HepG2 (cell line): ENCODE measurements around the gene PFKL. TPM values are rescaled to one million over a fixed set of nuclear protein-coding genes. Genes with fewer than 3 reads are reported as not detected.
A peak's percentile ranks its signal among the peaks of the same experiment; 100 is the strongest.

Source experiments
- AGO2 ChIP-seq: fragments of 200-400 bp; formaldehyde crosslinking; optimal IDR thresholded peaks from 2 replicates; pipeline ENCODE3; 2017; ENCODE audit warnings: mild to moderate bottlenecking, low read depth, low read length, moderate library complexity
- FOXA3 ChIP-seq: IDR thresholded peaks from 2 replicates; pipeline ENCODE4 v1.6.1; 2016; ENCODE audit warnings: missing genetic modification reagents, missing compliant biosample characterization
- GABPA ChIP-seq, 2 experiments: IDR thresholded peaks; 2 replicates each; pipeline ENCODE4 v1.6.1; 2011 to 2016; ENCODE audit warnings: low read depth in 2 of 2, low read length in 1 of 2, missing biosample characterization in 1 of 2, missing genetic modification characterization in 1 of 2
- HES4 ChIP-seq: sonication (generic); formaldehyde crosslinking; IDR thresholded peaks from 2 replicates; pipeline ENCODE4 v1.9.0; 2021; ENCODE audit warnings: mild to moderate bottlenecking, missing genetic modification reagents, borderline replicate concordance
- MTA1 ChIP-seq: sonication (generic); formaldehyde crosslinking; IDR thresholded peaks from 2 replicates; pipeline ENCODE4 v1.4.0; 2020; ENCODE audit warnings: missing genetic modification reagents, mild to moderate bottlenecking, borderline replicate concordance
- PHB2 ChIP-seq: fragments of 450-650 bp; IDR thresholded peaks from 2 replicates; pipeline ENCODE4 v1.6.1; 2018; ENCODE audit not compliant: partially characterized antibody
- POLR2G ChIP-seq: fragments of 200-400 bp; formaldehyde crosslinking; IDR thresholded peaks from 2 replicates; pipeline ENCODE4 v1.6.1; 2018; ENCODE audit warnings: mild to moderate bottlenecking, low read depth, low read length, moderate library complexity
- RARA ChIP-seq: IDR thresholded peaks from 2 replicates; pipeline ENCODE4 v1.6.1; 2016; ENCODE audit warnings: missing genetic modification reagents, missing compliant biosample characterization
- ZNF124 ChIP-seq: sonication (generic); formaldehyde crosslinking; IDR thresholded peaks from 2 replicates; pipeline ENCODE4 v1.4.0; 2020; ENCODE audit warnings: missing genetic modification reagents
- ZNF317 ChIP-seq: sonication (generic); formaldehyde crosslinking; IDR thresholded peaks from 2 replicates; pipeline ENCODE4 v1.5.0; 2020; ENCODE audit warnings: mild to moderate bottlenecking, missing genetic modification reagents
- ZNF432 ChIP-seq: sonication (generic); formaldehyde crosslinking; IDR thresholded peaks from 2 replicates; pipeline ENCODE4 v1.5.0; 2020; ENCODE audit warnings: missing genetic modification reagents, mild to moderate bottlenecking, borderline replicate concordance
- ZNF678 ChIP-seq: sonication (generic); formaldehyde crosslinking; IDR thresholded peaks from 2 replicates; pipeline ENCODE4 v1.4.0; 2020; ENCODE audit warnings: mild to moderate bottlenecking, missing genetic modification reagents
- polyA plus RNA-seq, 8 experiments: library from polyadenylated mRNA; depleted of rRNA in 3 of 8; stranded (reverse) in 7 of 8; unstranded in 1 of 8; fragments of >200 nt; fragmentation: Illumina TruSeq in 4 of 8; extraction: Trizol in 4 of 8; gene quantifications; 2 replicates each; pipeline versions ENCODE4 v1.2.1 to v1.2.3, GENCODE V29; 2011 to 2016; ENCODE audit warnings: low read depth in 4 of 8, missing spikeins in 1 of 8, mixed read lengths in 1 of 8; ENCODE audit not compliant: insufficient read depth in 1 of 8
- total RNA-seq, 5 experiments: library from RNA; depleted of rRNA; stranded (reverse); fragments of >200 nt; fragmentation: Illumina TruSeq; extraction: Trizol; gene quantifications; 2 replicates each; pipeline ENCODE4 v1.2.3, GENCODE V29; 2016; ENCODE audit warnings: low read depth in 1 of 5
- TF ChIP-seq, protein P1 (sequence below): sonication (generic); formaldehyde crosslinking; IDR thresholded peaks from 2 replicates; pipeline ENCODE4 v1.4.0; 2020; ENCODE audit warnings: missing genetic modification reagents, borderline replicate concordance
- TF ChIP-seq, protein P2 (sequence below): sonication (generic); formaldehyde crosslinking; IDR thresholded peaks from 2 replicates; pipeline ENCODE4 v1.8.1; 2023; ENCODE audit warnings: mild to moderate bottlenecking, missing genetic modification reagents
- TF ChIP-seq, protein P3 (sequence below): sonication (generic); formaldehyde crosslinking; IDR thresholded peaks from 2 replicates; pipeline ENCODE4 v1.4.0; 2020; ENCODE audit warnings: mild to moderate bottlenecking, missing genetic modification reagents, borderline replicate concordance
- TF ChIP-seq, protein P4 (sequence below): sonication (generic); formaldehyde crosslinking; conservative IDR thresholded peaks from 2 replicates; pipeline ENCODE4 v1.4.0; 2020; ENCODE audit warnings: missing genetic modification reagents

Gene PFKL
- total and polyA plus RNA-seq, 2 of the 13 experiments (the other 11 are each of a cell fraction or from before 2014, with no cell fraction given), result 92.8 to 106 TPM

DNA sequence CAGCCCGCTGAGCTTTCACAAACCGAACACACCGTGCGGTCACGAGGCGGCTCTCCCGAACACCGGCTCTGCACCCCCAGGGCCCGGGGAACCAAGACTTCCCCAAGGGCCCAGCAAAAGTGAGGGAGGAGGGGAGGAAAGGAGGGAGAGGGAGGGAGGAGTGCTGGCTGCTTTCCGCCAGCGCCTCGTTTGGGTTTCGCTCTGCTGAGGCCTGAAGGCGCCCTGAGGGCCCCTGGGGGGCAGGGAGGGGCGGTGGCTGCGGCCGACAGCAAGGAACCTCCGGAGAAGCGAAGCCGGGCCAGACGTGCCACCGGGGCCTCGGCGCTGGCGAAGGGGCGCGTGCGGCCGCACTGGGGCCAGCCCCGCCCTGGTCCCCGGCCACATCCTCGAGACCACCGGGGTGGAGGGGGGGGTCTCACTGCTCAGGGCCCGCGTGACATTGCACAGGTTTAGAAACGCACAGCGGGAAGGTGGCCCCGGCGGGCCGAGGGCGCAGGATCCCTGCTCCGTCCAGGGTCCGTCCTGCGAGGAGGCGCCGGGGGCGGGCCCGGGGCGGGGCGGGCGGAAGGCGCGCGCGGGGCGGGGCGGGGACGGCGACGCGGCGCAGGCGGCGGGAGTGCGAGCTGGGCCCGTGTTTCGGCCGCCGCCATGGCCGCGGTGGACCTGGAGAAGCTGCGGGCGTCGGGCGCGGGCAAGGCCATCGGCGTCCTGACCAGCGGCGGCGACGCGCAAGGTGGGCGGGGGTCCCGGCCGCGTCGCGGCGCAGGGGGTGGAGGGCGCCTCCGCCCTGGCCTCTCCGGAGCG lies at the start of gene PFKL (continued):
- TF ChIP-seq ZNF432 (CRISPR knock-in tag) (no peak), ZNF317 (CRISPR knock-in tag) (no peak), MTA1 (CRISPR knock-in tag) (0 out of 2 replicates have a peak, but pooled peaks have one; percentile 40), ZNF124 (CRISPR knock-in tag) (0 out of 2 replicates have a peak, but pooled peaks have one; percentile 14), GABPA (IDR thresholded peaks at IDR 0.05; ENCODE audit: low read depth, low read length) (no peak), GABPA (CRISPR knock-in tag; IDR thresholded peaks at IDR 0.05; ENCODE audit: low read depth) (no peak), HES4 (CRISPR knock-in tag) (0 out of 2 replicates have a peak, but pooled peaks have one; percentile 52), POLR2G (no peak; the same call in 1 of the 2 replicates), PHB2 (no peak), ZNF678 (CRISPR knock-in tag) (no peak), AGO2 (peak; percentile 58), FOXA3 (CRISPR knock-in tag) (peak; percentile 15; the same call in 1 of the 2 replicates), RARA (CRISPR knock-in tag) (no peak)
- TF ChIP-seq, protein P1, sequence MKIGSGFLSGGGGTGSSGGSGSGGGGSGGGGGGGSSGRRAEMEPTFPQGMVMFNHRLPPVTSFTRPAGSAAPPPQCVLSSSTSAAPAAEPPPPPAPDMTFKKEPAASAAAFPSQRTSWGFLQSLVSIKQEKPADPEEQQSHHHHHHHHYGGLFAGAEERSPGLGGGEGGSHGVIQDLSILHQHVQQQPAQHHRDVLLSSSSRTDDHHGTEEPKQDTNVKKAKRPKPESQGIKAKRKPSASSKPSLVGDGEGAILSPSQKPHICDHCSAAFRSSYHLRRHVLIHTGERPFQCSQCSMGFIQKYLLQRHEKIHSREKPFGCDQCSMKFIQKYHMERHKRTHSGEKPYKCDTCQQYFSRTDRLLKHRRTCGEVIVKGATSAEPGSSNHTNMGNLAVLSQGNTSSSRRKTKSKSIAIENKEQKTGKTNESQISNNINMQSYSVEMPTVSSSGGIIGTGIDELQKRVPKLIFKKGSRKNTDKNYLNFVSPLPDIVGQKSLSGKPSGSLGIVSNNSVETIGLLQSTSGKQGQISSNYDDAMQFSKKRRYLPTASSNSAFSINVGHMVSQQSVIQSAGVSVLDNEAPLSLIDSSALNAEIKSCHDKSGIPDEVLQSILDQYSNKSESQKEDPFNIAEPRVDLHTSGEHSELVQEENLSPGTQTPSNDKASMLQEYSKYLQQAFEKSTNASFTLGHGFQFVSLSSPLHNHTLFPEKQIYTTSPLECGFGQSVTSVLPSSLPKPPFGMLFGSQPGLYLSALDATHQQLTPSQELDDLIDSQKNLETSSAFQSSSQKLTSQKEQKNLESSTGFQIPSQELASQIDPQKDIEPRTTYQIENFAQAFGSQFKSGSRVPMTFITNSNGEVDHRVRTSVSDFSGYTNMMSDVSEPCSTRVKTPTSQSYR, result peak; percentile 32; the same call in 1 of the 2 replicates
- TF ChIP-seq, protein P2, sequence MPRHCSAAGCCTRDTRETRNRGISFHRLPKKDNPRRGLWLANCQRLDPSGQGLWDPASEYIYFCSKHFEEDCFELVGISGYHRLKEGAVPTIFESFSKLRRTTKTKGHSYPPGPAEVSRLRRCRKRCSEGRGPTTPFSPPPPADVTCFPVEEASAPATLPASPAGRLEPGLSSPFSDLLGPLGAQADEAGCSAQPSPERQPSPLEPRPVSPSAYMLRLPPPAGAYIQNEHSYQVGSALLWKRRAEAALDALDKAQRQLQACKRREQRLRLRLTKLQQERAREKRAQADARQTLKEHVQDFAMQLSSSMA (CRISPR knock-in tag), result no peak
- TF ChIP-seq, protein P3, sequence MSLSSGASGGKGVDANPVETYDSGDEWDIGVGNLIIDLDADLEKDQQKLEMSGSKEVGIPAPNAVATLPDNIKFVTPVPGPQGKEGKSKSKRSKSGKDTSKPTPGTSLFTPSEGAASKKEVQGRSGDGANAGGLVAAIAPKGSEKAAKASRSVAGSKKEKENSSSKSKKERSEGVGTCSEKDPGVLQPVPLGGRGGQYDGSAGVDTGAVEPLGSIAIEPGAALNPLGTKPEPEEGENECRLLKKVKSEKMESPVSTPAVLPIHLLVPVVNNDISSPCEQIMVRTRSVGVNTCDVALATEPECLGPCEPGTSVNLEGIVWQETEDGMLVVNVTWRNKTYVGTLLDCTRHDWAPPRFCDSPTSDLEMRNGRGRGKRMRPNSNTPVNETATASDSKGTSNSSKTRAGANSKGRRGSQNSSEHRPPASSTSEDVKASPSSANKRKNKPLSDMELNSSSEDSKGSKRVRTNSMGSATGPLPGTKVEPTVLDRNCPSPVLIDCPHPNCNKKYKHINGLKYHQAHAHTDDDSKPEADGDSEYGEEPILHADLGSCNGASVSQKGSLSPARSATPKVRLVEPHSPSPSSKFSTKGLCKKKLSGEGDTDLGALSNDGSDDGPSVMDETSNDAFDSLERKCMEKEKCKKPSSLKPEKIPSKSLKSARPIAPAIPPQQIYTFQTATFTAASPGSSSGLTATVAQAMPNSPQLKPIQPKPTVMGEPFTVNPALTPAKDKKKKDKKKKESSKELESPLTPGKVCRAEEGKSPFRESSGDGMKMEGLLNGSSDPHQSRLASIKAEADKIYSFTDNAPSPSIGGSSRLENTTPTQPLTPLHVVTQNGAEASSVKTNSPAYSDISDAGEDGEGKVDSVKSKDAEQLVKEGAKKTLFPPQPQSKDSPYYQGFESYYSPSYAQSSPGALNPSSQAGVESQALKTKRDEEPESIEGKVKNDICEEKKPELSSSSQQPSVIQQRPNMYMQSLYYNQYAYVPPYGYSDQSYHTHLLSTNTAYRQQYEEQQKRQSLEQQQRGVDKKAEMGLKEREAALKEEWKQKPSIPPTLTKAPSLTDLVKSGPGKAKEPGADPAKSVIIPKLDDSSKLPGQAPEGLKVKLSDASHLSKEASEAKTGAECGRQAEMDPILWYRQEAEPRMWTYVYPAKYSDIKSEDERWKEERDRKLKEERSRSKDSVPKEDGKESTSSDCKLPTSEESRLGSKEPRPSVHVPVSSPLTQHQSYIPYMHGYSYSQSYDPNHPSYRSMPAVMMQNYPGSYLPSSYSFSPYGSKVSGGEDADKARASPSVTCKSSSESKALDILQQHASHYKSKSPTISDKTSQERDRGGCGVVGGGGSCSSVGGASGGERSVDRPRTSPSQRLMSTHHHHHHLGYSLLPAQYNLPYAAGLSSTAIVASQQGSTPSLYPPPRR, result peak; percentile 32; the same call in 1 of the 2 replicates
- TF ChIP-seq, protein P4, sequence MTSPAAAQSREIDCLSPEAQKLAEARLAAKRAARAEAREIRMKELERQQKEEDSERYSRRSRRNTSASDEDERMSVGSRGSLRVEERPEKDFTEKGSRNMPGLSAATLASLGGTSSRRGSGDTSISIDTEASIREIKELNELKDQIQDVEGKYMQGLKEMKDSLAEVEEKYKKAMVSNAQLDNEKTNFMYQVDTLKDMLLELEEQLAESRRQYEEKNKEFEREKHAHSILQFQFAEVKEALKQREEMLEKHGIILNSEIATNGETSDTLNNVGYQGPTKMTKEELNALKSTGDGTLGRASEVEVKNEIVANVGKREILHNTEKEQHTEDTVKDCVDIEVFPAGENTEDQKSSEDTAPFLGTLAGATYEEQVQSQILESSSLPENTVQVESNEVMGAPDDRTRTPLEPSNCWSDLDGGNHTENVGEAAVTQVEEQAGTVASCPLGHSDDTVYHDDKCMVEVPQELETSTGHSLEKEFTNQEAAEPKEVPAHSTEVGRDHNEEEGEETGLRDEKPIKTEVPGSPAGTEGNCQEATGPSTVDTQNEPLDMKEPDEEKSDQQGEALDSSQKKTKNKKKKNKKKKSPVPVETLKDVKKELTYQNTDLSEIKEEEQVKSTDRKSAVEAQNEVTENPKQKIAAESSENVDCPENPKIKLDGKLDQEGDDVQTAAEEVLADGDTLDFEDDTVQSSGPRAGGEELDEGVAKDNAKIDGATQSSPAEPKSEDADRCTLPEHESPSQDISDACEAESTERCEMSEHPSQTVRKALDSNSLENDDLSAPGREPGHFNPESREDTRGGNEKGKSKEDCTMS (CRISPR knock-in tag), result no peak
